OCI-M2 (cell line): ENCODE data around the gene ECHDC3.
"Not testable (repeated sequence)": the region's sequence is repeated elsewhere in the genome, so short reads cannot be mapped to it uniquely, and the experiment has no call there.

Source experiments
- DNase-seq: peaks from one replicate; lab custom pipeline; 2025; ENCODE audit not compliant: unreplicated experiment; lab: John Stamatoyannopoulos, UW

Gene ECHDC3, protein sequence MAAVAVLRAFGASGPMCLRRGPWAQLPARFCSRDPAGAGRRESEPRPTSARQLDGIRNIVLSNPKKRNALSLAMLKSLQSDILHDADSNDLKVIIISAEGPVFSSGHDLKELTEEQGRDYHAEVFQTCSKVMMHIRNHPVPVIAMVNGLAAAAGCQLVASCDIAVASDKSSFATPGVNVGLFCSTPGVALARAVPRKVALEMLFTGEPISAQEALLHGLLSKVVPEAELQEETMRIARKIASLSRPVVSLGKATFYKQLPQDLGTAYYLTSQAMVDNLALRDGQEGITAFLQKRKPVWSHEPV

GRCh38 chr10:11742009-11742778 is at the start of gene ECHDC3:
Gene ECHDC3, plus strand, starts transcription at chr10:11742382. Its CDS starts 195 bp downstream, at chr10:11742577.
- no peak for DNase-seq

DNA sequence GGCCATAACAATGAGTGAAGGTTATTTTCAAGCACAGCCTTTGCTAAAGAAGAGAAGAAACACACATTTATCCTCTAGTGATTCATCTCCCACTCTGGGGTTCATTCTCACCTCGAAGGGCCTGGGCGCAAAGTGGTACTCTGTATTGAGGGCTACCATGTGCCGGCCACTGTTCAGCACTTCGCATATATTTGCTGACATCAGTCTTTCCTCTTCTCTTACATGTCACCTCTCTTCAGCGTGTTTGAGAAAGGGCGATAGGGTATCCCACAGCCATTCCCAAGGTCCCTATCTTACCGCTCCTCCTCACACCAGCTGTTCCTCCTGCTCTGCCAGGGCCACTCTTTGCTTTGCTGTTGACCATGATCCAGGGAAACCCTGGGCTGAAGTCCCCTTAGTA is 48.8 kb upstream of the ECHDC3 start:
- no peak for DNase-seq

GRCh38 chr10:11695779-11696178 is 46.4 kb upstream of the ECHDC3 start:
- no peak for DNase-seq

GRCh38 chr10:11697718-11698527 is 44.3 kb upstream of the ECHDC3 start:
- no peak for DNase-seq

- DNase-seq = no peak
These were observed 43.3 kb upstream of the ECHDC3 start for GRCh38 chr10:11698691-11699549.

- DNase-seq = no peak
These were observed 42.6 kb upstream of the ECHDC3 start for GRCh38 chr10:11699550-11700097.

- DNase-seq = no peak
These were observed 41.6 kb upstream of the ECHDC3 start for GRCh38 chr10:11700539-11700938.

DNA sequence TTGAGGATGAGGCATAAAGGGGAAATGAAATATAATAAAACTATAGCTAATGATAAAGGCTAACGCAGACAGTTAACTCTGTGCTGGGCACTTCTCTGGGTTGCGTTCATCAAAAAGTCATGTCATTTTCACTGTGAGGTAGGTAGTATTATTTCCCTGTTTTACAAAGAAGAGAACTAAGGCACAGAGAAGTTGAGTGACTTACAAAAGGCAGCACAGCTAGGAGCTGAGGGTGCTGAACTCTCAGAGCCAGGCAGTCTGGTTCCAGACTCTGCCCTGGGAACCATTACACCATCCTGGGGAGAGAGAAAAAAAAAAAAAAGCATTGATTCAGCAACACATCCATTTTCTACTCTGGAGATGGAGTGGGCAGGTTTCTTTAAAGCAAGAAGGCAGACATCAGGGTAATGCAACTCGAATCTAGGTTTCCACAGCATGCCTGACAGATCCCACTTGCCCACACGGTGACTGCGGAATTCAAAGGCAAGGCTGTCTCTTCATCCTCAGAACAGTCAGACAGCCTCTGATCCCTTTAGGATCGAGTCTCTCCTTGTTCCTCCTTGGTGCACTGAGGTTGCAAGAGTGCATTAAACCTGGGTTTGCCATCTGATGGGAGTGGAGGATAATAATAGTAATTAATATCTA is 40.6 kb upstream of the ECHDC3 start:
- no peak for DNase-seq

- no peak for DNase-seq
These were observed 39.9 kb upstream of the ECHDC3 start for GRCh38 chr10:11702264-11702663.

DNA sequence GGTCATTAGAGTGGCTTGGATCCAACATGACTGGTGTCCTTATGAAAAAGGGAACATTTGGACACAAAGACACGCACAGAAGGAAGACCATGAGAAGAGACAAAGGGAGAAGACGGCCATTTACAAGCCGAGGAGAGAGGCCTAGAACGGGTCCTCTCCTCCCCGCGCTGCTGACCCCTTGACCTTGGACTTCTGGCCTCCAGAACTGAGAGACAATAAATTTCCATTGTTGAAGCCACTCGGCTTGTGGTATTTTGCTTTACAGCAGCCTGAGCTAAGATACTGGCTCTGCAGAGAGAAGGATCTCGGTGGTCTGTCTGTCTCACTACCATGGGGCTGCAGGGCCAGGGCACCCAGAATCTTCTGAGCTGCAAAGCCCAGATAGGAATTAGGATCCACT is 38.1 kb upstream of the ECHDC3 start:
- DNase-seq = no peak

GRCh38 chr10:11705722-11706121 is 36.5 kb upstream of the ECHDC3 start:
- no peak for DNase-seq

DNA sequence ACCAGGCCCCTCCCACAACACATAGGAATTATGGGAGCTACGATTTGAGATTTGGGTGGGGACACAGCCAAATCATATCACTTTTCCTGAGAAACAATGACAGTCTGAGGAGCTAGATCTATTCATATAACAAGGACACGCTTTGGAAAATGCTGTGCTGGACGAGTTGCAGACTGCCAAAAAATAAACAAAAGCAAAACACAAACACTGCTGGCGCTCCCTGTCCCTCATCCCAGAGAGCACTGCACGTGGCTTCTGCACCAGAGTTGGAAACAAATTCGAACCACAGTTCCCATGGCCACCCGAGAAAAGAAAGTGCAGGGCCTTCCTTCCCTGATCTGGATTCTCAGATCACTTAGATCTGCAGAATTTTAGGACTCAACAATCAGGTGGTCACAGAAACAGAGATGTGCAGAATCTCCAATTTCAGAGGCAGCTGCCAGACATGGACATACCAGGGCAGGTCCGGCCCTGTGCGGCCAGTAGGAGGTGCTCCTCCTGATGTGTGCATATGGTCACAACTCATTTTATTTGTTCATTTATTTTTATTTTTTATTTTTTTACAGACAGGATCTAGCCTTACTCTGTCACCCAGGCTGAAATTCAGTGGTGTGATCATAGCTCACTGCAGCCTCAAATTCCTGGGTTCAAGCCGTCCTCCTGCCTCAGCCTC is 35.2 kb upstream of the ECHDC3 start:
- DNase-seq = no peak

GRCh38 chr10:11707624-11708350 is 34.4 kb upstream of the ECHDC3 start:
- DNase-seq = no peak

DNA sequence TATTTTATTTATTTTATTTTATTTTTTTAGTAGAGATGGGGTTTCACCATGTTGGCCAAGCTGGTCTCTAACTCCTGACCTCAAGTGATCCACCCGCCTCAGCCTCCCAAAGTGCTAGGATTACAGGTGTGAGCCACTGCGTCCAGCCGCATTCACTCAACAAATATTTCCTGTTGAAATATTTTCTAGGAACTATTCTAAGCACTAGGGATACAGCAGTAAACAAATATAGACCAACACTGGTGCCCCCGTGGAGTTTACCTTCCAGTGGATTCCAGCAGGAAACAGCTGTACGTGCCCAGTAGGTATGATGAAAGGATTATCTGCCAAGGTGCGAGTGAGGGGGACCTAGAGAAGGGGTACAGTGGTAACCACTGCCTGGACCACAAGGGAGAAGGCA is 33.4 kb upstream of the ECHDC3 start:
- not testable (repeated sequence) for DNase-seq

DNA sequence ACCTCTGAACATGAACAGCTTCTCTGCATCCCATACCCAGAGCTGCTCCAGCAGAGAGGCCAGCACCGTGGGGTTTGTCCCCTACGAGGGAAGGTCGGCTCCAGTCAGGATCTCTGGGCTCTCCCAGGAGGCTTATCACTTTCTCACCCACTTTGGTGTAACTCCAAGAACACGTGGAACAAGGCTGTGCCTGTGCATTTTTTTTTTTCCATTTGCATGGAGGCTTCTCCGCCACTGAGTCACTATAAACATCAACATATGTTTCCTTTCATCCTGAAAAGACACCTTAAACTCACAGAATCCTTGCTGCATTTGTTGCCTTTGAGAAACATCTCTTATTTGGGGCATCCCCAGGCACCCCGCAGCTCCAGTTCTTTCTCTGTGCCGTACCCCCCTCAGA is 29.4 kb upstream of the ECHDC3 start:
- DNase-seq = no peak

- no peak for DNase-seq
These were observed 28.9 kb upstream of the ECHDC3 start for GRCh38 chr10:11713186-11713743.

DNA sequence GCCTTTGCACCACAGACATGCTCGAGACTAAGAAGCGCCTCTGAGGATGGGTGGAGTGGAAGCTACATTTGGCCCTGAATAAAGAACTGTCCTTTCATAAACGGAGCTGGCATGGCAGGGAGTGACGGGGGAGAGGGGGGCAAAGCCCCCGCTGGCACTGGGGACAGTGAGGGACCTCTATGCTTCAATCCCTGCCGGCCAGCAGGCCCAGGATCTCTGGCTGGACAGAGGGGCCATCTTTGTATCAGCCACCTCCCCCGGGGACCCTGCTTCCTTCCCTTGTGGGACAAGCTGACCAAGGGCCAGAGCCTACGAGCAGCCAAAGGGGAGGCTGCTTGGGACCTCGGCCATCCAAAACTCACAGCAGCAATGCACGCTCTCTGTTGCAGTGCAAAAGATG is 28.2 kb upstream of the ECHDC3 start:
- no peak for DNase-seq

DNA sequence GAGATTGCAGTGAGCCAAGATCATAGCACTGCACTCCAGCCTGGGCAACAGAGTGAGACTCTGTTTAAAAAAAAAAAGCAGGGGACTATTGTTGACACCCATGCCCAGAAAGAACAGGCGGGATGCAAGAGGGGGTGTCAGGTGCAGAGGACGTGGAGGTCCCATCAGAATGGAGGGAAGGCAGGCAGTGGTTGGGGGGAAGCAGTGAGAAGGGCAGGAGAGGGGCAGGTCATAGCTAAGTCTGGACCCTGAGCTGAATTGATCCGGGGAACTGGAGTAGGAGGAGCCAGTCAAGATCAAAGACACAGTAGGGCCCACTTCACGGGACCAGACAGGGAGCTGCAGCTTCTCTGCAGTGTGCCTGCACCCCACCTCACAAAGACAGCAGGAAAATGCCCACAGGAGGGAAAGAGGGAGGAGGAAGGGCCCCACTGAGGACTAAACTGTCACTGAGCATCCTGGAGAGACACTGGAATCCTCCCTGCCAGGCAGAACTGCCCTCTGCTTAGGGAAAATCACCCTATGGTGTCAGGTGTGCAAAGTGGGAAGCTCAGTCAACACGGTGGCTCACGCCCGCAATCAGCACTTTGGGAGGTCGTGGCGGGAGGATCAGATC is 27.3 kb upstream of the ECHDC3 start:
- no peak for DNase-seq
